ENCODE data around the gene CLEC10A.

CLEC10A gene

GRCh38 chr17:7035591-7036368 lies 44.3 kb downstream of the CLEC10A start, which contains the start of gene SLC16A13:
Gene SLC16A13 (plus strand): TSS chr17:7036015. CDS start chr17:7036383, 368 bp downstream.
- peak; percentile 97 for DNase-seq

GRCh38 chr17:7034955-7035590 lies 45.0 kb downstream of the CLEC10A start:
- DNase-seq, result peak; percentile 37

GRCh38 chr17:7029659-7030058 lies 50.4 kb downstream of the CLEC10A start:
- no peak for DNase-seq

- DNase-seq, result no peak
Observed at GRCh38 chr17:7029096-7029495, 51.0 kb downstream of the CLEC10A start.

- no peak for DNase-seq
Observed at GRCh38 chr17:7027335-7027734, 52.7 kb downstream of the CLEC10A start.

- no peak for DNase-seq
Observed at GRCh38 chr17:7026471-7027115, 53.5 kb downstream of the CLEC10A start.

GRCh38 chr17:7025245-7025644 lies 54.8 kb downstream of the CLEC10A start:
- DNase-seq, result no peak
